ENCODE results near the gene KRT33A. TPM values are rescaled to one million over a fixed set of nuclear protein-coding genes. Genes with fewer than 3 reads are reported as not detected.

The KRT33A gene
- total and polyA plus RNA-seq, 4 donors = not detected

DNA sequence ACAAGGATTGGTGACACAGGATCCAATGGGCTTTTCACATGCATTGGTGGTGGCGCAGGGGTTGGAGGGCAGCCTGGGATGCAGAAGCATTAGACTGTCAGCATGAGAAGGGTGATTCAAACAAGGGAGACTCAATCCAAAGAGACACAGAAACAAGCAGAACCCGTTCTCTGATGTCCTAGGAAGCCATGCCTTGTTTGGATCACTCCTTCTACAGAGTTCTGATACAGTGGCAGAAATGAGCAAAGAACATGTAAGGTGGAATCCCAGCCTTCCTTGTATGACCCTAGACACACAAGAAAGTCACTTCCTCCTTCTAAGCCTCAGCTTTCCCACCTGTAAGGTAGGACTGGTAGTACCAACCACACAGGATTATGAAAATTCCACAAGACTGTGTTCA, 13.3 kb upstream of the KRT33A start:
- no peaks in the 10 kb centered on the region for H3K36me3 ChIP-seq (ENCODE audit: control insufficient read depth in 4 of 4, insufficient read depth in 3 of 4, low read depth in 1 of 4, low read length in 3 of 4)
- H3K27ac ChIP-seq (ENCODE audit: low read depth in 1 of 2, low read length in 2 of 2) = no peak overlapping the region
- no peaks in the 10 kb centered on the region for H3K27me3 ChIP-seq (ENCODE audit: control insufficient read depth in 4 of 4, insufficient read depth in 4 of 4, low read length in 3 of 4)
- H3K4me3 ChIP-seq (ENCODE audit: low read depth in 1 of 3, low read length in 3 of 3) = no peak overlapping the region
- no peak for DNase-seq (ENCODE audit: low spot score)
- 90% methylated on average over 2 of the region's 2 CpGs for WGBS
- no peak overlapping the region for H3K9ac ChIP-seq (ENCODE audit: low read depth in 1 of 2, low read length in 2 of 2)
- TF ChIP-seq HNF4A (conservative IDR thresholded peaks at IDR 0.05) (no peak), TAF1 (conservative IDR thresholded peaks at IDR 0.05) (no peak), ZBTB33 (IDR thresholded peaks at IDR 0.05) (no peak), RAD21 (IDR thresholded peaks at IDR 0.05) (no peak), EGR1 (IDR thresholded peaks at IDR 0.05; ENCODE audit: low read depth in 2 of 2) (no peak), HNF4G (IDR thresholded peaks at IDR 0.05) (no peak), SP1 (IDR thresholded peaks at IDR 0.05) (no peak), FOXA1 (IDR thresholded peaks at IDR 0.05) (no peak), ATF3 (IDR thresholded peaks at IDR 0.05) (no peak), FOXA2 (IDR thresholded peaks at IDR 0.05) (no peak), JUND (IDR thresholded peaks at IDR 0.05) (no peak), RXRA (IDR thresholded peaks at IDR 0.05) (no peak), NR2F2 (IDR thresholded peaks at IDR 0.05) (no peak), REST (IDR thresholded peaks at IDR 0.05) (no peak), GABPA (IDR thresholded peaks at IDR 0.05 in 1 of 2, conservative IDR thresholded peaks at IDR 0.05 in 1 of 2) (no peak)
- TF ChIP-seq, protein P1, sequence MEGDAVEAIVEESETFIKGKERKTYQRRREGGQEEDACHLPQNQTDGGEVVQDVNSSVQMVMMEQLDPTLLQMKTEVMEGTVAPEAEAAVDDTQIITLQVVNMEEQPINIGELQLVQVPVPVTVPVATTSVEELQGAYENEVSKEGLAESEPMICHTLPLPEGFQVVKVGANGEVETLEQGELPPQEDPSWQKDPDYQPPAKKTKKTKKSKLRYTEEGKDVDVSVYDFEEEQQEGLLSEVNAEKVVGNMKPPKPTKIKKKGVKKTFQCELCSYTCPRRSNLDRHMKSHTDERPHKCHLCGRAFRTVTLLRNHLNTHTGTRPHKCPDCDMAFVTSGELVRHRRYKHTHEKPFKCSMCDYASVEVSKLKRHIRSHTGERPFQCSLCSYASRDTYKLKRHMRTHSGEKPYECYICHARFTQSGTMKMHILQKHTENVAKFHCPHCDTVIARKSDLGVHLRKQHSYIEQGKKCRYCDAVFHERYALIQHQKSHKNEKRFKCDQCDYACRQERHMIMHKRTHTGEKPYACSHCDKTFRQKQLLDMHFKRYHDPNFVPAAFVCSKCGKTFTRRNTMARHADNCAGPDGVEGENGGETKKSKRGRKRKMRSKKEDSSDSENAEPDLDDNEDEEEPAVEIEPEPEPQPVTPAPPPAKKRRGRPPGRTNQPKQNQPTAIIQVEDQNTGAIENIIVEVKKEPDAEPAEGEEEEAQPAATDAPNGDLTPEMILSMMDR (IDR thresholded peaks at IDR 0.05; ENCODE audit: low read depth, low read length, missing input control) = no peak
- TF ChIP-seq, protein P2, sequence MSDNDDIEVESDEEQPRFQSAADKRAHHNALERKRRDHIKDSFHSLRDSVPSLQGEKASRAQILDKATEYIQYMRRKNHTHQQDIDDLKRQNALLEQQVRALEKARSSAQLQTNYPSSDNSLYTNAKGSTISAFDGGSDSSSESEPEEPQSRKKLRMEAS (IDR thresholded peaks at IDR 0.05) = no peak
- no peaks in the 10 kb centered on the region for H3K4me1 ChIP-seq (ENCODE audit: control insufficient read depth in 4 of 4, insufficient read depth in 4 of 4, low read length in 3 of 4)
- H3K9me3 ChIP-seq (ENCODE audit: control insufficient read depth in 4 of 4, low read length in 3 of 4) = no peaks in the 10 kb centered on the region
